ENCODE results near the gene SLC7A7.

DNA sequence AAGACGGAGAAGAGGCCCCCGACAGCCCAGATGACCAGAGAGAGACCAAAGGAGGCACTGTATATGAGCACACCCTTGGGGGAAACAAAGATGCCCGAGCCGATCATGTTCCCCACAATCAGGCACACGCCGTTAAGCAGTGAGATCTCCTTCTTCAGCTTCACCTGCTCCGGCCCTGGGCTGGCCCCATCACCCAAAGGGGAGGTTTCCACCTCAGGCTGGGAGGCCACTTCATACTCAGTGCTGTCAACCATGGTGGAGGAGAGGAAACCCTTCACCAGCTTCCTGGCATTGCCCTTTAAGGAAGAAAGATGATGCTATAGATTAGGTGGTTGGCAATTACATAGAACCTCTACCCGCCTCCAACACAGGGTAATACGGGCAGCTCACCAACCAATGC is 2.1 kb downstream of the SLC7A7 start:
- TF ChIP-seq POLR2A (IDR thresholded peaks at IDR 0.05; ENCODE audit: low read length) (no peak), GATA1 (IDR thresholded peaks at IDR 0.05; ENCODE audit: low read depth, low read length) (no peak)
